ENCODE measurements around the gene SETBP1.

SETBP1 gene

DNA sequence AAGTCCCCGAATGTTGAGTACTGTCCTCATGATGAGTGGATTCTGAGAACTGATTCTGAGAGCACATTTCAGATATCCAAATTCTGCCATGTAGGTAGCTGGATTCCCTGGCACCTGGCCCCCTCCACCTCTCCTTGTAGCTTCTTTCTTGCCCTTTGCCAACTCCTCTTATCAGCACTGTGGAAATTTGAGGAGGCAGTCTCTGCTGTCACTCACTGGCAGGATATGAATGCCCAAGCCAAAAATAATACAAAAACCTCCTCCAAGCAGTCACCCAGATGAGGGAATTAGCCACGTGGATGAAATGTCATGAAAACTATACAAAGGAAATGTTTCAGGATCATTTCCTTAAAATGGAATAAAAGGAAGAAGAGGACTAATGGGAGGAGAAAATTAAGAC, 276.8 kb downstream of the SETBP1 start:
- peaks cover 3% of the 10 kb centered on the region; the same call in 1 of the 2 replicates for H3K36me3 ChIP-seq (ENCODE audit: control insufficient read depth, low read length)

DNA sequence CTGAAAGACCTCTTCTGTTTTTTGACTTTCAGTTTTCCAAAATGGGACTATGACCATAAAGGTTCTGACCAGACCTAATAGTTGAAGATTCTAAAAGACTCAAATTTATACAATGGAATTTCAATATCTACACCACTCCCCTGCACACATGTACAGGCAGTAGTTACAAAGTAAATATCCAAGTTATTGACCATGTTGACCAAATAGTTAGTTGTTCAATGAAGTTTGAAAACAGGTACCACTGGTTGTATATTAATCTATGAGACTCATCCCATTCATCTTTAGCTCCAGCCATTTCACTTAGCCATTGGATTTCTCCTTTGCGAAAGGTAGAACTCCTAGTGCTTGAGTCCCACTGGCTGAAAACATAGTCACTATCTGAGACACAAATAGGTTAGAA, 277.4 kb downstream of the SETBP1 start:
- H3F3A ChIP-seq (ENCODE audit: control insufficient read depth, insufficient read depth) = no peaks in the 10 kb centered on the region
- no peaks in the 10 kb centered on the region for H4K20me1 ChIP-seq (ENCODE audit: control insufficient read depth, insufficient read depth, low read depth, low read length)
- no peak overlapping the region for H3K4me3 ChIP-seq (ENCODE audit: low read length)
- no peak overlapping the region for H3K4me2 ChIP-seq (ENCODE audit: low read length)
- H3K4me1 ChIP-seq (ENCODE audit: control insufficient read depth, low read length) = no peaks in the 10 kb centered on the region
- no peak overlapping the region for H3K27ac ChIP-seq (ENCODE audit: low read depth, low read length)
- TF ChIP-seq, protein P1, sequence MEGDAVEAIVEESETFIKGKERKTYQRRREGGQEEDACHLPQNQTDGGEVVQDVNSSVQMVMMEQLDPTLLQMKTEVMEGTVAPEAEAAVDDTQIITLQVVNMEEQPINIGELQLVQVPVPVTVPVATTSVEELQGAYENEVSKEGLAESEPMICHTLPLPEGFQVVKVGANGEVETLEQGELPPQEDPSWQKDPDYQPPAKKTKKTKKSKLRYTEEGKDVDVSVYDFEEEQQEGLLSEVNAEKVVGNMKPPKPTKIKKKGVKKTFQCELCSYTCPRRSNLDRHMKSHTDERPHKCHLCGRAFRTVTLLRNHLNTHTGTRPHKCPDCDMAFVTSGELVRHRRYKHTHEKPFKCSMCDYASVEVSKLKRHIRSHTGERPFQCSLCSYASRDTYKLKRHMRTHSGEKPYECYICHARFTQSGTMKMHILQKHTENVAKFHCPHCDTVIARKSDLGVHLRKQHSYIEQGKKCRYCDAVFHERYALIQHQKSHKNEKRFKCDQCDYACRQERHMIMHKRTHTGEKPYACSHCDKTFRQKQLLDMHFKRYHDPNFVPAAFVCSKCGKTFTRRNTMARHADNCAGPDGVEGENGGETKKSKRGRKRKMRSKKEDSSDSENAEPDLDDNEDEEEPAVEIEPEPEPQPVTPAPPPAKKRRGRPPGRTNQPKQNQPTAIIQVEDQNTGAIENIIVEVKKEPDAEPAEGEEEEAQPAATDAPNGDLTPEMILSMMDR (IDR thresholded peaks at IDR 0.05; ENCODE audit: low read depth, low read length, poor library complexity, severe bottlenecking) = no peak
- no peak for TF ChIP-seq EZH2phosphoT487 (IDR thresholded peaks at IDR 0.05; ENCODE audit: borderline replicate concordance, low read length)
- no peaks in the 10 kb centered on the region for H3K9me2 ChIP-seq (replicated peaks; ENCODE audit: control insufficient read depth, low read length)
- H3K79me2 ChIP-seq (ENCODE audit: control insufficient read depth, low read length) = no peaks in the 10 kb centered on the region
- H3K27me3 ChIP-seq (ENCODE audit: control insufficient read depth, low read length) = no peaks in the 10 kb centered on the region
- H3K36me3 ChIP-seq (ENCODE audit: control insufficient read depth, low read length) = peaks cover 3% of the 10 kb centered on the region; the same call in 1 of the 2 replicates
- no peaks in the 10 kb centered on the region for H3K9me3 ChIP-seq (ENCODE audit: control insufficient read depth, insufficient read depth, low read length)

More for the DNA sequence above, 276.8 kb downstream of the SETBP1 start:
- no peaks in the 10 kb centered on the region for H3K4me1 ChIP-seq (ENCODE audit: control insufficient read depth, low read length)
- no peaks in the 10 kb centered on the region for H3F3A ChIP-seq (ENCODE audit: control insufficient read depth, insufficient read depth)
- no peaks in the 10 kb centered on the region for H3K9me2 ChIP-seq (replicated peaks; ENCODE audit: control insufficient read depth, low read length)
- no peaks in the 10 kb centered on the region for H3K79me2 ChIP-seq (ENCODE audit: control insufficient read depth, low read length)
- H4K20me1 ChIP-seq (ENCODE audit: control insufficient read depth, insufficient read depth, low read depth, low read length) = no peaks in the 10 kb centered on the region
- no peak overlapping the region for H3K4me3 ChIP-seq (ENCODE audit: low read length)
- no peak overlapping the region for H3K4me2 ChIP-seq (ENCODE audit: low read length)
- no peaks in the 10 kb centered on the region for H3K9me3 ChIP-seq (ENCODE audit: control insufficient read depth, insufficient read depth, low read length)
- H3K27me3 ChIP-seq (ENCODE audit: control insufficient read depth, low read length) = no peaks in the 10 kb centered on the region
- no peak overlapping the region for H3K27ac ChIP-seq (ENCODE audit: low read depth, low read length)
- TF ChIP-seq, protein P1 (IDR thresholded peaks at IDR 0.05; ENCODE audit: low read depth, low read length, poor library complexity, severe bottlenecking) = no peak
- no peak for TF ChIP-seq EZH2phosphoT487 (IDR thresholded peaks at IDR 0.05; ENCODE audit: borderline replicate concordance, low read length)

DNA sequence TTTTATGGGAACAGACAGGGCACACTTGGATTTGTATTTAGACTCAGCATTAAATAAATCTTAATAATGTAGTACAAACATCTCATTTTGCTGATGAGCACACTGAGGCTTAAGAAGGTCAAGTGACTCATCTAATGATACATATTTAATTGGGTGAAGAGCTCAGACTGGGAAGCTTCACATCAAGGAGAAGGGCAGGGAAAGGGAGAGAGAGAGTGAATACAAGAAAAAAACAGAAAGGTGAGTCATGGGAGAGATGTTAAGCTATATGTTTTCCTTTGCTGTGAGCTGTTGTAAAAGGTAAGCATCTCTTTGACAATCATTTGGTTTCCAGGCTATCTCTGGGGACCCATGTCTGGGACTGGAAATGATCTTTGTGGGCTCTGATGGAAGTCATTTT, 277.8 kb downstream of the SETBP1 start:
- no peaks in the 10 kb centered on the region for H3F3A ChIP-seq (ENCODE audit: control insufficient read depth, insufficient read depth)
- H3K36me3 ChIP-seq (ENCODE audit: control insufficient read depth, low read length) = peaks cover 1% of the 10 kb centered on the region; the same call in 1 of the 2 replicates
- no peaks in the 10 kb centered on the region for H3K79me2 ChIP-seq (ENCODE audit: control insufficient read depth, low read length)
- no peak for TF ChIP-seq EZH2phosphoT487 (IDR thresholded peaks at IDR 0.05; ENCODE audit: borderline replicate concordance, low read length)
- TF ChIP-seq, protein P1 (IDR thresholded peaks at IDR 0.05; ENCODE audit: low read depth, low read length, poor library complexity, severe bottlenecking) = no peak
- H4K20me1 ChIP-seq (ENCODE audit: control insufficient read depth, insufficient read depth, low read depth, low read length) = no peaks in the 10 kb centered on the region
- no peaks in the 10 kb centered on the region for H3K9me3 ChIP-seq (ENCODE audit: control insufficient read depth, insufficient read depth, low read length)
- H3K4me2 ChIP-seq (ENCODE audit: low read length) = no peak overlapping the region
- no peak overlapping the region for H3K4me3 ChIP-seq (ENCODE audit: low read length)
- H3K27ac ChIP-seq (ENCODE audit: low read depth, low read length) = no peak overlapping the region
- no peaks in the 10 kb centered on the region for H3K4me1 ChIP-seq (ENCODE audit: control insufficient read depth, low read length)
- H3K27me3 ChIP-seq (ENCODE audit: control insufficient read depth, low read length) = no peaks in the 10 kb centered on the region
- H3K9me2 ChIP-seq (replicated peaks; ENCODE audit: control insufficient read depth, low read length) = no peaks in the 10 kb centered on the region
